OCI-LY7 (cell line): Measurements from ENCODE around the gene KCTD17. TPM values are rescaled to one million over a fixed set of nuclear protein-coding genes. Genes with fewer than 3 reads are reported as not detected.

Experiments
- BruUV-seq: library from RNA; stranded (reverse); fragments of 400-500 nt; replicated peaks from 2 replicates; lab custom pipeline; 2021; lab: Mats Ljungman, UMichigan
- CTCF ChIA-PET: fragments of 300-600 bp; sonication (Branson Sonifier 250); formaldehyde crosslinking; loops from one replicate; lab custom pipeline; 2022; ENCODE audit warnings: antibody characterized with exemption; ENCODE audit not compliant: unreplicated experiment; lab: Charles Lee
- POLR2A ChIA-PET: fragments of 300-600 bp; sonication (Branson Sonifier 250); formaldehyde crosslinking; loops from one replicate; lab custom pipeline; 2022; ENCODE audit warnings: antibody characterized with exemption; lab: Charles Lee
- DNase-seq: peaks from one replicate; pipeline ENCODE4 v3.0.0-alpha.2; 2015; ENCODE audit warnings: low spot score
- H2AFZ ChIP-seq: fragments of 200-600 bp; sonication (generic), shearing (Covaris generic); 2 replicates; pipeline ENCODE4 v1.6.1; 2014; ENCODE audit warnings: mild to moderate bottlenecking, antibody characterized with exemption, low read length, moderate library complexity
- H3K27ac ChIP-seq: fragments of 200-600 bp; sonication (generic); 2 replicates; pipeline ENCODE4 v1.5.1; 2014; ENCODE audit warnings: mixed run types, low read depth, mild to moderate bottlenecking, moderate library complexity, low read length, inconsistent platforms; ENCODE audit not compliant: poor library complexity, severe bottlenecking
- H3K36me3 ChIP-seq: fragments of 200-600 bp; sonication (generic); 2 replicates; pipeline ENCODE4 v1.6.1; 2014; ENCODE audit warnings: mild to moderate bottlenecking, antibody characterized with exemption, low read length, moderate library complexity, mixed read lengths; ENCODE audit not compliant: insufficient read depth
- H3K4me1 ChIP-seq: fragments of 200-600 bp; sonication (generic); 2 replicates; pipeline ENCODE4 v1.5.1; 2014; ENCODE audit warnings: mild to moderate bottlenecking, low read length; ENCODE audit not compliant: insufficient read depth, poor library complexity, severe bottlenecking
- H3K4me2 ChIP-seq: fragments of 200-600 bp; sonication (generic); 2 replicates; pipeline ENCODE4 v1.6.1; 2014; ENCODE audit warnings: mild to moderate bottlenecking, low read length
- H3K4me3 ChIP-seq: fragments of 200-600 bp; sonication (generic); 2 replicates; pipeline ENCODE4 v1.5.1; 2014; ENCODE audit warnings: mild to moderate bottlenecking, low read depth, low read length; ENCODE audit not compliant: poor library complexity, severe bottlenecking
- H3K79me2 ChIP-seq: fragments of 200-600 bp; sonication (generic); 2 replicates; pipeline ENCODE4 v1.6.1; 2016; ENCODE audit warnings: low read depth, mild to moderate bottlenecking, low read length, moderate library complexity, mixed read lengths; ENCODE audit not compliant: insufficient read depth
- H3K9me2 ChIP-seq: fragments of 200-600 bp; sonication (generic); 2 replicates; pipeline ENCODE4 v1.6.1; 2016; ENCODE audit warnings: mild to moderate bottlenecking, low read length, mixed read lengths; ENCODE audit not compliant: insufficient read depth
- H3K9me3 ChIP-seq: fragments of 200-600 bp; sonication (generic); 2 replicates; pipeline ENCODE4 v1.6.1; 2014; ENCODE audit warnings: mild to moderate bottlenecking, mixed run types, low read length, mixed read lengths
- H4K20me1 ChIP-seq: fragments of 200-600 bp; sonication (generic); 2 replicates; pipeline ENCODE4 v1.6.1; 2014; ENCODE audit warnings: mild to moderate bottlenecking, antibody characterized with exemption, low read length, moderate library complexity, mixed read lengths; ENCODE audit not compliant: insufficient read depth
- EZH2phosphoT487 ChIP-seq: fragments of 200-600 bp; sonication (generic); IDR thresholded peaks from 2 replicates; pipeline ENCODE4 v1.6.1; 2018; ENCODE audit warnings: low read depth, borderline replicate concordance, mild to moderate bottlenecking, mixed run types, antibody characterized with exemption, low read length, moderate library complexity, mixed read lengths
- intact Hi-C: fragments of 100-400 bp; cut with micrococcal nuclease; formaldehyde crosslinking; loops from one replicate; pipeline ENCODE4 v1.10.0; 2022; ENCODE audit not compliant: unreplicated experiment
- total RNA-seq, 2 experiments: library from RNA; depleted of rRNA in 1 of 2; stranded (reverse); fragments of >200 nt in 1 of 2; shearing (Covaris generic) in 1 of 2; gene quantifications; 2 replicates each; pipeline ENCODE4 v1.2.3, GENCODE V29; 2014 to 2022
- TF ChIP-seq, protein P1 (sequence below): fragments of 200-600 bp; sonication (generic); conservative IDR thresholded peaks from 2 replicates; pipeline ENCODE4 v1.5.1; 2014; ENCODE audit warnings: mild to moderate bottlenecking, antibody characterized with exemption, low read length, moderate library complexity, mixed read lengths

Gene KCTD17
- total RNA-seq, 2 experiments from 2014 or later, result 17.7 to 21.7 TPM

- no peak for TF ChIP-seq EZH2phosphoT487
- TF ChIP-seq, protein P1, sequence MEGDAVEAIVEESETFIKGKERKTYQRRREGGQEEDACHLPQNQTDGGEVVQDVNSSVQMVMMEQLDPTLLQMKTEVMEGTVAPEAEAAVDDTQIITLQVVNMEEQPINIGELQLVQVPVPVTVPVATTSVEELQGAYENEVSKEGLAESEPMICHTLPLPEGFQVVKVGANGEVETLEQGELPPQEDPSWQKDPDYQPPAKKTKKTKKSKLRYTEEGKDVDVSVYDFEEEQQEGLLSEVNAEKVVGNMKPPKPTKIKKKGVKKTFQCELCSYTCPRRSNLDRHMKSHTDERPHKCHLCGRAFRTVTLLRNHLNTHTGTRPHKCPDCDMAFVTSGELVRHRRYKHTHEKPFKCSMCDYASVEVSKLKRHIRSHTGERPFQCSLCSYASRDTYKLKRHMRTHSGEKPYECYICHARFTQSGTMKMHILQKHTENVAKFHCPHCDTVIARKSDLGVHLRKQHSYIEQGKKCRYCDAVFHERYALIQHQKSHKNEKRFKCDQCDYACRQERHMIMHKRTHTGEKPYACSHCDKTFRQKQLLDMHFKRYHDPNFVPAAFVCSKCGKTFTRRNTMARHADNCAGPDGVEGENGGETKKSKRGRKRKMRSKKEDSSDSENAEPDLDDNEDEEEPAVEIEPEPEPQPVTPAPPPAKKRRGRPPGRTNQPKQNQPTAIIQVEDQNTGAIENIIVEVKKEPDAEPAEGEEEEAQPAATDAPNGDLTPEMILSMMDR, result no peak
Measured at GRCh38 chr22:37043209-37043827, 8.2 kb upstream of the KCTD17 start.

GRCh38 chr22:37043828-37044538 is 7.6 kb upstream of the KCTD17 start:
- TF ChIP-seq EZH2phosphoT487, result no peak
- TF ChIP-seq, protein P1, result peak; percentile 82
- peak overlapping the region; percentile 36; the same call in 1 of the 2 replicates for H3K4me2 ChIP-seq

More at GRCh38 chr22:37043209-37043827, 8.2 kb upstream of the KCTD17 start:
- Histone ChIP-seq H3K79me2 (no peaks in the 10 kb centered on the region), H2AFZ (no peak overlapping the region), H3K4me2 (no peak overlapping the region), H3K9me3 (no peaks in the 10 kb centered on the region), H3K36me3 (no peaks in the 10 kb centered on the region), H4K20me1 (no peaks in the 10 kb centered on the region), H3K9me2 (no peaks in the 10 kb centered on the region), H3K27ac (no peak overlapping the region), H3K4me1 (no peaks in the 10 kb centered on the region), H3K4me3 (no peak overlapping the region)
- ChIA-PET POLR2A (interaction anchor here (0.5 to 1.6 kb wide), 3 partner anchors 13 to 367 kb away, joined by 3 to 6 read pairs (median 4); no protein-coding TSS in a partner anchor), CTCF (interaction anchor here (0.6 kb wide), 1 partner anchor 257 kb away, joined by 3 read pairs; no protein-coding TSS in a partner anchor)
- no TSS peak for BruUV-seq
- no peak for DNase-seq
- intact Hi-C loops, result no loop called here

More at GRCh38 chr22:37043828-37044538, 7.6 kb upstream of the KCTD17 start:
- Histone ChIP-seq H3K9me2 (no peaks in the 10 kb centered on the region), H3K4me1 (no peaks in the 10 kb centered on the region), H3K4me3 (no peak overlapping the region), H3K79me2 (no peaks in the 10 kb centered on the region), H3K36me3 (no peaks in the 10 kb centered on the region), H3K9me3 (no peaks in the 10 kb centered on the region), H4K20me1 (no peaks in the 10 kb centered on the region), H3K27ac (no peak overlapping the region), H2AFZ (no peak overlapping the region)
- POLR2A ChIA-PET, result interaction anchor here (0.5 to 1.6 kb wide), 4 partner anchors 8 to 368 kb away, joined by 3 to 6 read pairs (median 4); no protein-coding TSS in a partner anchor
- DNase-seq, result peak; percentile 83
- intact Hi-C loops, result loop anchor here (2.0 kb wide), 1 partner anchor 261 kb away; no protein-coding TSS in a partner anchor
- CTCF ChIA-PET, result interaction anchor here (0.6 to 1.0 kb wide), 3 partner anchors 23 to 258 kb away, joined by 3 to 10 read pairs (median 4); partner anchors contain the start of gene TST
- no TSS peak for BruUV-seq
